CD4-positive, CD25-positive, alpha-beta regulatory T cell (primary cell): ENCODE results near the gene TRA2B. TPM values are rescaled to one million over a fixed set of nuclear protein-coding genes. Genes with fewer than 3 reads are reported as not detected.

Source experiments
- ATAC-seq, 2 donors: fragments of 150-1000 bp; cut with Tn5 transposase; one replicate each; pipeline ENCODE4 v1.10.0; 2021; ENCODE audit warnings: low read depth in 2 of 2, moderate number of reproducible peaks in 2 of 2, moderate library complexity in 1 of 2
- DNase-seq, 3 donors: peaks; one replicate each; pipeline versions ENCODE4 v3.0.0 to v3.0.0-alpha.2; 2012 to 2022; ENCODE audit warnings: mixed read lengths in 1 of 3
- H3K27ac ChIP-seq: one replicate; pipeline ENCODE4 v1.7.0; 2013; ENCODE audit warnings: mild to moderate bottlenecking, low read length; ENCODE audit not compliant: insufficient read depth, poor library complexity, severe bottlenecking
- H3K27me3 ChIP-seq: one replicate; pipeline ENCODE4 v1.7.0; 2013; ENCODE audit warnings: low read length; ENCODE audit not compliant: control insufficient read depth, insufficient read depth
- H3K36me3 ChIP-seq: one replicate; pipeline ENCODE4 v1.7.0; 2013; ENCODE audit warnings: mild to moderate bottlenecking, low read length, moderate library complexity; ENCODE audit not compliant: control insufficient read depth, insufficient read depth
- H3K4me1 ChIP-seq: 2 replicates; pipeline ENCODE4 v1.7.0; 2013; ENCODE audit warnings: mild to moderate bottlenecking, low read length; ENCODE audit not compliant: insufficient read depth, control insufficient read depth, poor library complexity, severe bottlenecking
- H3K4me3 ChIP-seq: one replicate; pipeline ENCODE4 v1.7.0; 2013; ENCODE audit warnings: low read depth, mild to moderate bottlenecking, low read length, moderate library complexity
- H3K9me3 ChIP-seq, 2 experiments: 1 replicate in 1 of 2; 2 replicates in 1 of 2; pipeline ENCODE4 v1.7.0; 2013; ENCODE audit warnings: low read length in 2 of 2, mild to moderate bottlenecking in 1 of 2, moderate library complexity in 1 of 2; ENCODE audit not compliant: control insufficient read depth in 2 of 2
- H3K27ac Mint-ChIP-seq, 3 donors: one replicate each; pipeline ENCODE4 v1.8.0; 2020 to 2022; ENCODE audit warnings: mild to moderate bottlenecking in 3 of 3, mixed read lengths in 3 of 3, moderate library complexity in 2 of 3
- H3K27me3 Mint-ChIP-seq: one replicate; pipeline ENCODE4 v1.8.0; 2022; ENCODE audit warnings: mild to moderate bottlenecking, mixed read lengths
- H3K36me3 Mint-ChIP-seq: one replicate; pipeline ENCODE4 v1.8.0; 2020; ENCODE audit warnings: mixed read lengths
- H3K4me1 Mint-ChIP-seq, 4 donors: one replicate each; pipeline ENCODE4 v1.8.0; 2020 to 2022; ENCODE audit warnings: mixed read lengths in 4 of 4, mild to moderate bottlenecking in 1 of 4
- H3K4me3 Mint-ChIP-seq, 4 donors: one replicate each; pipeline ENCODE4 v1.8.0; 2020 to 2022; ENCODE audit warnings: mild to moderate bottlenecking in 4 of 4, mixed read lengths in 4 of 4, moderate library complexity in 3 of 4
- H3K9me3 Mint-ChIP-seq, 7 donors: one replicate each; pipeline ENCODE4 v1.8.0; 2020 to 2022; ENCODE audit warnings: mixed read lengths in 7 of 7, mild to moderate bottlenecking in 3 of 7, moderate library complexity in 2 of 7
- polyA plus RNA-seq, 4 donors: library from polyadenylated mRNA; unstranded; fragments of 300-500 nt; fragmentation: Illumina TruSeq; gene quantifications; one replicate each; pipeline ENCODE4 v1.2.3, GENCODE V29; 2021
- total RNA-seq: library from RNA; stranded (reverse); gene quantifications from one replicate; pipeline ENCODE4 v1.2.3, GENCODE V29; 2022

TRA2B gene
- total and polyA plus RNA-seq, 5 donors from 2014 or later, result 187 to 631 (median 218) TPM

GRCh38 chr3:185978516-185978915 lies 40.7 kb upstream of the TRA2B start:
- H3K4me1 ChIP-seq, result peaks cover 2% of the 10 kb centered on the region
- no peaks in the 10 kb centered on the region for H3K27me3 ChIP-seq
- Mint-ChIP-seq H3K27me3 (peaks cover 12% of the 10 kb centered on the region), H3K36me3 (no peaks in the 10 kb centered on the region), H3K4me1 (peaks cover 0 to 6% (median under 1%) of the 10 kb centered on the region in 4 donors), H3K9me3 (no peaks in the 10 kb centered on the region), H3K27ac (no peak overlapping the region), H3K4me3 (no peak overlapping the region)
- H3K36me3 ChIP-seq, result no peaks in the 10 kb centered on the region
- no peaks in the 10 kb centered on the region for H3K9me3 ChIP-seq
- DNase-seq (no peak), ATAC-seq (no peak)
- H3K27ac ChIP-seq, result no peak overlapping the region
- H3K4me3 ChIP-seq, result no peak overlapping the region

DNA sequence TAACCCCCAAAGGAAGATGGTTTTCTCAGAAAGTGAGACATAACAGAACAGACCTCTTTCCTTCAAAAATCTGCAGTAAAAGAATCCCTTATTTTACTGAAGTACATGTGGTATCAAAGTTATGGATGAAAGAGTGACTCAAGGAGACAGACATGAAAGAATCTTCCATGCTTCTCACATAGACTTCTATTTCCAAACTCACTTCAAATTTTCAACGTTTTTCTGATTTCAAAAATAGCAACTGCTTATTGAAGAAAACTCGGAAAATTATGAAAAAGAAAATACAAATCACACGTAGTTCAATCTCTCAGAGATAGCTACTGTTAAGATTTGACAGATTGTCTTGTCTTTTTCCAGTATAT lies 39.8 kb upstream of the TRA2B start:
- Histone ChIP-seq H3K9me3 (no peaks in the 10 kb centered on the region), H3K27me3 (no peaks in the 10 kb centered on the region), H3K4me1 (no peaks in the 10 kb centered on the region), H3K27ac (no peak overlapping the region), H3K36me3 (no peaks in the 10 kb centered on the region), H3K4me3 (no peak overlapping the region)
- Mint-ChIP-seq H3K27ac (no peak overlapping the region), H3K27me3 (peaks cover 9% of the 10 kb centered on the region), H3K36me3 (no peaks in the 10 kb centered on the region), H3K4me3 (no peak overlapping the region), H3K9me3 (no peaks in the 10 kb centered on the region), H3K4me1 (peaks cover 0 to 4% (median under 1%) of the 10 kb centered on the region in 4 donors)
- DNase-seq (no peak), ATAC-seq (no peak)

DNA sequence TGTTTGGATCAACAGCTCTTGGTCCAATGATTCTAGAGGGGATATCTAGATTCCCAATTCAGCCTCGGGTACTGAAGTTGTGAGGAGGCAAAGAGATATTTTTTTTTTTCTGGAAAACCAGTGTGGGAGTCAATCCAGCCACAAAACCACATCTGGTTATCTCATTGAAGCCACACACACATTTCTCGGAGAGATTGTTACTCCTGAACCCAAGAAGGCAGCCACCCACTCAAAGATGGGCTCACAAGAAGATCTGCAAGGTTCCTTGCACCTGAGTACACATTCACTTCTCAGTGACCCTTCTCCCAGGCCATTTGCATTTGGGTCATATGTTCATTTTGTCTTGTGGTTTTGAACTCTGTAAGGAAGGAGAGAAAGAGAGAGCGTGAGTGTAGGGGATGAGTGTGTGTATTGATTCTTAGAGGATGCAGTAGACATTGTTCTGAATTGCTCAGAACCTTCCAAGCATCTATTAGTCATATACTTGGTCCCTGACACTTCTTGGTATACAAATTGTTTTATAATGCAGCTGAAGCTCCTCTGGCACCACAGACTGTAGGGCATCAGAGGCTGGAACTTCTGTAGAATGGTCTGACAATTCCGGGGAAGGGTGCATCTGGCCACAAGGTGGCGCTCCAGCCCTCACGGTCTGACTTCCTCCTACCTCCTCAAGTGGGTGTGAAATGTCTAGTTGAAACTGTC lies 39.3 kb upstream of the TRA2B start:
- Histone ChIP-seq H3K4me3 (no peak overlapping the region), H3K4me1 (no peaks in the 10 kb centered on the region), H3K27me3 (no peaks in the 10 kb centered on the region), H3K9me3 (no peaks in the 10 kb centered on the region), H3K36me3 (no peaks in the 10 kb centered on the region), H3K27ac (no peak overlapping the region)
- H3K27me3 Mint-ChIP-seq, result peaks cover 9% of the 10 kb centered on the region
- H3K4me3 Mint-ChIP-seq, result no peak overlapping the region
- ATAC-seq, result peak; percentile 82 to 88
- no peaks in the 10 kb centered on the region for H3K36me3 Mint-ChIP-seq
- H3K27ac Mint-ChIP-seq, result no peak overlapping the region
- H3K9me3 Mint-ChIP-seq, result no peaks in the 10 kb centered on the region
- H3K4me1 Mint-ChIP-seq, result peaks cover 0 to 4% (median under 1%) of the 10 kb centered on the region in 4 donors
- peak; percentile 51 to 84 (median 63) for DNase-seq

- no peak overlapping the region for H3K27ac ChIP-seq
- H3K9me3 ChIP-seq, result no peaks in the 10 kb centered on the region
- H3K4me3 ChIP-seq, result no peak overlapping the region
- Mint-ChIP-seq H3K36me3 (no peaks in the 10 kb centered on the region), H3K27me3 (peaks cover 14% of the 10 kb centered on the region), H3K9me3 (no peaks in the 10 kb centered on the region), H3K27ac (peak overlapping the region in 1 of 3 donors; percentile 44), H3K4me1 (peaks cover 0 to 4% (median under 1%) of the 10 kb centered on the region in 4 donors), H3K4me3 (no peak overlapping the region)
- DNase-seq (no peak), ATAC-seq (no peak)
- no peaks in the 10 kb centered on the region for H3K4me1 ChIP-seq
- no peaks in the 10 kb centered on the region for H3K36me3 ChIP-seq
- no peaks in the 10 kb centered on the region for H3K27me3 ChIP-seq
Observed at GRCh38 chr3:185976100-185976499, 38.3 kb upstream of the TRA2B start.

DNA sequence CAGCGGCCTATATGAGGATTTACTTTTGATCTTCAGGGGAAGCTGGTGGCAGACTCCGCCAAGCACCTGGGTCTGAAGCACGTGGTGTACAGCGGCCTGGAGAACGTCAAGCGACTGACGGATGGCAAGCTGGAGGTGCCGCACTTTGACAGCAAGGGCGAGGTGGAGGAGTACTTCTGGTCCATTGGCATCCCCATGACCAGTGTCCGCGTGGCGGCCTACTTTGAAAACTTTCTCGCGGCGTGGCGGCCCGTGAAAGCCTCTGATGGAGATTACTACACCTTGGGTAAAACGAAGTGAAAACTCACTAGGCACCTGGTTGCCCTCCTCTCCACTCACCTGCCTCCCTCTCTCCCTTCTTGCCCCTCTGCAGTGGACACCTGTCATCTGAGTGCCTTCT lies 33.8 kb upstream of the TRA2B start:
- ATAC-seq, result no peak
- Mint-ChIP-seq H3K27ac (no peak overlapping the region), H3K4me3 (no peak overlapping the region), H3K4me1 (no peaks in the 10 kb centered on the region), H3K9me3 (peaks cover 0 to 1% (median 0%) of the 10 kb centered on the region in 7 donors), H3K36me3 (peaks cover 3% of the 10 kb centered on the region), H3K27me3 (peaks cover 9% of the 10 kb centered on the region)
- no peaks in the 10 kb centered on the region for H3K36me3 ChIP-seq
- H3K9me3 ChIP-seq, result no peaks in the 10 kb centered on the region
- DNase-seq, result no peak
- H3K27me3 ChIP-seq, result no peaks in the 10 kb centered on the region
- H3K4me3 ChIP-seq, result no peak overlapping the region
- no peaks in the 10 kb centered on the region for H3K4me1 ChIP-seq
- H3K27ac ChIP-seq, result no peak overlapping the region

DNA sequence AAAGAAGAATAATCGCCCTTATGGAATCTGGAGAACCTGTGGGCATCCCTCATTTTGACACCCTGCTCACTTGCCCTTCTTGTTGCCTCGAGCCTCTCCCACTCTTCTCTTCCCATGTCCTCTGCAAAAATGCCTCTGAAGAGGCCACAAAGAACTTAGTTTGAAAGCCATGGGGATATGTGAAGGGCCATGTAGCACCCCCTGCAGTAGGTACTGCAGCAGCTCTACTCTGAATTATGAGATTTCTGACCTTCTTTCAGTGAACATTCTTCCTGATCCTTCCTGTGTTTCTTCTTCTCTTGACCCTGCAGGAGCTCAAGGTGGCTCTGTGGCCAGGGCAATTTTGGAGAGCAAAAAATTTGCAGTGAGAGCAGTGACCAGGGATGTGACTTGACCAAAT lies 30.4 kb upstream of the TRA2B start:
- Histone ChIP-seq H3K27ac (no peak overlapping the region), H3K4me1 (no peaks in the 10 kb centered on the region), H3K27me3 (no peaks in the 10 kb centered on the region), H3K9me3 (peaks cover 0 to 3% of the 10 kb centered on the region in 2 experiments), H3K36me3 (no peaks in the 10 kb centered on the region), H3K4me3 (no peak overlapping the region)
- Mint-ChIP-seq H3K27ac (no peak overlapping the region), H3K36me3 (peaks cover 4% of the 10 kb centered on the region), H3K4me1 (no peaks in the 10 kb centered on the region), H3K27me3 (peaks cover 5% of the 10 kb centered on the region), H3K9me3 (peaks cover 1 to 6% (median 3%) of the 10 kb centered on the region in 7 donors), H3K4me3 (no peak overlapping the region)
- no peak for ATAC-seq
- no peak for DNase-seq

DNA sequence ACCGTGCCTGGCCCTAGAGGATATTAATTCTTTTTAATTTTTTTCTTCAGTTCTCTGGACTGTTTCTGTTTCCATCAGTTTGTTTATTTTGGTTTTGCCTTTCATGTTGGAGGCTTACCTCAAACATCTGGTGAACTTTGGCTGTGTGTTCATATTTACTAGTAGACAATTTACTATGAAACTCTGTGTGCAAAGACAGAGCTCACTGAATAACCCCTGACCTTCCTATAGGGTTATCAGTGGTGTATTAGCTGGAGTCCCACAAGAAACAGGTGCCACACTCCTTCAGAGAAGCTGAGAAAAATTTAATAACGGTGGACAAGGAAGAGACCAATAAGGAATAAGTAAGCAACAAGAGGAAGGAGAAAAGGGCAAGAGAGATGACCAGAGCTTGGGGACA lies 28.8 kb upstream of the TRA2B start:
- no peak overlapping the region for H3K4me3 ChIP-seq
- Mint-ChIP-seq H3K4me1 (no peaks in the 10 kb centered on the region), H3K27ac (no peak overlapping the region), H3K4me3 (no peak overlapping the region), H3K36me3 (peaks cover 4% of the 10 kb centered on the region), H3K9me3 (peaks cover 1 to 6% (median 3%) of the 10 kb centered on the region in 7 donors), H3K27me3 (peaks cover 2% of the 10 kb centered on the region)
- DNase-seq, result no peak
- peaks cover 0 to 3% of the 10 kb centered on the region in 2 experiments for H3K9me3 ChIP-seq
- no peaks in the 10 kb centered on the region for H3K36me3 ChIP-seq
- H3K27me3 ChIP-seq, result no peaks in the 10 kb centered on the region
- no peak overlapping the region for H3K27ac ChIP-seq
- no peak for ATAC-seq
- no peaks in the 10 kb centered on the region for H3K4me1 ChIP-seq

DNA sequence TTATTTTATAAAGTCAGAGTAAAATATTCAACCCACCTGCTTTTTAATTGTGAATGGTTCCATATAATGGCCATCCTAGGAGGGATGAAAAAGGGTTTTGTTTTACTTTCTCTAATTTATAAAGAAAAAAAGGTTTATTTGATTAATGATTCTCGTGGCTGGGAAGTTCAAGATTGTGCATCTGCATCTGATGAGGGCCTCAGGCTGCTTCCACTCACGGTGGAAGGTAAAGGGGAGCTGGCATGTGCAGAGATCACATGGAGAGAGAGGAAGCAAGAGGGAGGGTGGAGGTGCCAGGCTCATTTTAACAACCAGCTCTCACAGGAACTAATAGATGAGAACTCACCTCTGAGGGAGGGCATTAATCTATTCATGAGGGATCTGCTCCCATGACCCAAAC lies 27.7 kb upstream of the TRA2B start:
- no peak overlapping the region for H3K27ac Mint-ChIP-seq
- peaks cover 4% of the 10 kb centered on the region for H3K36me3 Mint-ChIP-seq
- Histone ChIP-seq H3K4me1 (no peaks in the 10 kb centered on the region), H3K27ac (no peak overlapping the region), H3K36me3 (no peaks in the 10 kb centered on the region), H3K4me3 (no peak overlapping the region), H3K27me3 (no peaks in the 10 kb centered on the region), H3K9me3 (peaks cover 0 to 3% of the 10 kb centered on the region in 2 experiments)
- ATAC-seq (no peak), DNase-seq (no peak)
- no peaks in the 10 kb centered on the region for H3K27me3 Mint-ChIP-seq
- H3K4me1 Mint-ChIP-seq, result no peaks in the 10 kb centered on the region
- H3K4me3 Mint-ChIP-seq, result no peak overlapping the region
- peaks cover 1 to 6% (median 3%) of the 10 kb centered on the region in 7 donors for H3K9me3 Mint-ChIP-seq
